Measurements from ENCODE around the gene HPGD.

Gene HPGD

DNA sequence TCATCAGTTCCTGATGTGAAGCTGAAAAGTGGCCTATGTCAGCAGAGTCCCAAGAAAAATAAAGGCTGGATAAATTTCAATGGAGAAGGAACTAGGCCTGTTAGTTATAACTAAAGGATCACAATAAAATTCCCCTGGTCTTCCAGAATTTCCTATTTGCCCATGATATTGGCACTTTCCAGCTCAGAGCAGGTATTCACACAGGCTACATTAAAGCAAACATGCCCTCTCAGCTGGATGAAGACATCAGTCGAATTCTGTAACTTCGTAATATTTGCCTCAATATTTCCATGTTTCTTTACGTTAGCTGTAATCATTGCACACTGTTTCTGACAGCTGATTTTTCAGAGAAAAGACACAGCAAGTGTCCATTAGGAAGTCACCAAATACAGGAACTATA is 9.5 kb downstream of the HPGD start:
- Histone ChIP-seq H3K9me3 (replicated peaks; ENCODE audit: insufficient read depth, low read length) (no peaks in the 10 kb centered on the region), H3K27ac (ENCODE audit: low read length) (no peak overlapping the region), H3F3A (ENCODE audit: insufficient read depth, low read length) (no peaks in the 10 kb centered on the region), H2AFZ (ENCODE audit: low read length) (no peak overlapping the region), H3K36me3 (replicated peaks; ENCODE audit: insufficient read depth, low read length) (no peaks in the 10 kb centered on the region; the same call in 1 of the 2 replicates), H3K79me2 (ENCODE audit: low read length) (no peaks in the 10 kb centered on the region), H4K20me1 (ENCODE audit: insufficient read depth, low read length) (no peaks in the 10 kb centered on the region), H3K4me1 (ENCODE audit: low read length) (no peaks in the 10 kb centered on the region), H3K9ac (ENCODE audit: low read length) (no peak overlapping the region), H3K4me2 (ENCODE audit: low read depth, low read length) (no peak overlapping the region), H3K4me3 (ENCODE audit: low read length) (no peak overlapping the region), H3K9me2 (replicated peaks; ENCODE audit: insufficient read depth, low read length) (no peaks in the 10 kb centered on the region), H3K27me3 (replicated peaks; ENCODE audit: insufficient read depth, low read length) (no peaks in the 10 kb centered on the region)
- TF ChIP-seq, protein P1, sequence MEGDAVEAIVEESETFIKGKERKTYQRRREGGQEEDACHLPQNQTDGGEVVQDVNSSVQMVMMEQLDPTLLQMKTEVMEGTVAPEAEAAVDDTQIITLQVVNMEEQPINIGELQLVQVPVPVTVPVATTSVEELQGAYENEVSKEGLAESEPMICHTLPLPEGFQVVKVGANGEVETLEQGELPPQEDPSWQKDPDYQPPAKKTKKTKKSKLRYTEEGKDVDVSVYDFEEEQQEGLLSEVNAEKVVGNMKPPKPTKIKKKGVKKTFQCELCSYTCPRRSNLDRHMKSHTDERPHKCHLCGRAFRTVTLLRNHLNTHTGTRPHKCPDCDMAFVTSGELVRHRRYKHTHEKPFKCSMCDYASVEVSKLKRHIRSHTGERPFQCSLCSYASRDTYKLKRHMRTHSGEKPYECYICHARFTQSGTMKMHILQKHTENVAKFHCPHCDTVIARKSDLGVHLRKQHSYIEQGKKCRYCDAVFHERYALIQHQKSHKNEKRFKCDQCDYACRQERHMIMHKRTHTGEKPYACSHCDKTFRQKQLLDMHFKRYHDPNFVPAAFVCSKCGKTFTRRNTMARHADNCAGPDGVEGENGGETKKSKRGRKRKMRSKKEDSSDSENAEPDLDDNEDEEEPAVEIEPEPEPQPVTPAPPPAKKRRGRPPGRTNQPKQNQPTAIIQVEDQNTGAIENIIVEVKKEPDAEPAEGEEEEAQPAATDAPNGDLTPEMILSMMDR (IDR thresholded peaks at IDR 0.05; ENCODE audit: low read length), result no peak
- TF ChIP-seq EZH2 (optimal IDR thresholded peaks at IDR 0.05; ENCODE audit: low read depth, low read length) (no peak), EZH2phosphoT487 (IDR thresholded peaks at IDR 0.05; ENCODE audit: low read length) (no peak)
- DNase-seq, result no peak

DNA sequence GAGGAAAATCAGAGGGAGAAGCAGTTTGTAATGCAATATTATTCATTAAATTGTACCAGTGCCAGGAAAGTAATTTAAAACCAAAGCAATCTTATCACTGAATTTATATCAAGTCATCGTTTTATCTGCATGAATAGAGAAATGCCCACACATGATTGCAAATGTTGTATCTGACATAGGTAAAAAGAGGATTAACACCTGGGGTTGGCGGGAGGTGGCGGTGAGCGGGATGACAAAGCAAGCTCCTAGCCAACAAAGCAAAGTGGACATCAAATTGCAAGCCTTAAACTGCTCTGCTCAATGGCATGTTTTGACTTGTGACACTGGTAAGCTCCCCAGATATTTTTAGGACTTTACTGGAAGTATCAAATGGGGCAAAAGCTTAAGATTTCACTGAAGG is 16.4 kb downstream of the HPGD start:
- H4K20me1 ChIP-seq (ENCODE audit: insufficient read depth, low read length), result no peaks in the 10 kb centered on the region
- no peaks in the 10 kb centered on the region for H3K9me2 ChIP-seq (replicated peaks; ENCODE audit: insufficient read depth, low read length)
- no peak overlapping the region for H3K9ac ChIP-seq (ENCODE audit: low read length)
- no peaks in the 10 kb centered on the region for H3K9me3 ChIP-seq (replicated peaks; ENCODE audit: insufficient read depth, low read length)
- H3K79me2 ChIP-seq (ENCODE audit: low read length), result no peaks in the 10 kb centered on the region
- H3K4me2 ChIP-seq (ENCODE audit: low read depth, low read length), result no peak overlapping the region
- H3K27ac ChIP-seq (ENCODE audit: low read length), result no peak overlapping the region
- no peak overlapping the region for H3K4me3 ChIP-seq (ENCODE audit: low read length)
- TF ChIP-seq, protein P1 (IDR thresholded peaks at IDR 0.05; ENCODE audit: low read length), result no peak
- no peak for TF ChIP-seq EZH2 (optimal IDR thresholded peaks at IDR 0.05; ENCODE audit: low read depth, low read length)
- TF ChIP-seq EZH2phosphoT487 (IDR thresholded peaks at IDR 0.05; ENCODE audit: low read length), result no peak
- H3K36me3 ChIP-seq (replicated peaks; ENCODE audit: insufficient read depth, low read length), result no peaks in the 10 kb centered on the region; the same call in 1 of the 2 replicates
- H2AFZ ChIP-seq (ENCODE audit: low read length), result no peak overlapping the region
- no peaks in the 10 kb centered on the region for H3K4me1 ChIP-seq (ENCODE audit: low read length)
- H3F3A ChIP-seq (ENCODE audit: insufficient read depth, low read length), result no peaks in the 10 kb centered on the region
- no peaks in the 10 kb centered on the region for H3K27me3 ChIP-seq (replicated peaks; ENCODE audit: insufficient read depth, low read length)
- DNase-seq, result no peak

DNA sequence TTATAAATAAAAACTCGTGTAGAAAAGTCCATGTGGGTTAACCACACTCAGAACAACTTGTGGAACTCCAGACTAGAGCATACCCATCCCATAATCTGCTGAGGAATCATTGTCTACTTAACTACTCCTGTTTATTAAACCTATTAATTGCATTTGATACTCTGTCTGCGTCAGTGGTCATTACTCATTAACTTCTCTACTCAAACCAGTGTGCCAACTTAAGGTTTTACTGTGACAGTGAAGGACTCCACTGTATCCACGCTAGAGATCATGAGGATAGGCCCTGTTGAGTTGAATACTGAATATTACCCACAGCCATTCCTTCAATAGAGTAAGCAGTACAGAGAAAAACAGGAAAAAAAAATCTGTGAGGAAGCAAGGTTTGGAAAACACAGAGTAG is 17.3 kb downstream of the HPGD start:
- Histone ChIP-seq H3K4me1 (ENCODE audit: low read length) (no peaks in the 10 kb centered on the region), H3K27ac (ENCODE audit: low read length) (no peak overlapping the region), H3K9ac (ENCODE audit: low read length) (no peak overlapping the region), H3K79me2 (ENCODE audit: low read length) (no peaks in the 10 kb centered on the region), H3K4me3 (ENCODE audit: low read length) (no peak overlapping the region), H3K27me3 (replicated peaks; ENCODE audit: insufficient read depth, low read length) (no peaks in the 10 kb centered on the region), H3F3A (ENCODE audit: insufficient read depth, low read length) (no peaks in the 10 kb centered on the region), H2AFZ (ENCODE audit: low read length) (no peak overlapping the region), H3K9me3 (replicated peaks; ENCODE audit: insufficient read depth, low read length) (no peaks in the 10 kb centered on the region), H3K4me2 (ENCODE audit: low read depth, low read length) (no peak overlapping the region), H3K9me2 (replicated peaks; ENCODE audit: insufficient read depth, low read length) (no peaks in the 10 kb centered on the region), H3K36me3 (replicated peaks; ENCODE audit: insufficient read depth, low read length) (no peaks in the 10 kb centered on the region; the same call in 1 of the 2 replicates), H4K20me1 (ENCODE audit: insufficient read depth, low read length) (no peaks in the 10 kb centered on the region)
- DNase-seq, result no peak
- TF ChIP-seq EZH2 (optimal IDR thresholded peaks at IDR 0.05; ENCODE audit: low read depth, low read length), result no peak
- TF ChIP-seq, protein P1 (IDR thresholded peaks at IDR 0.05; ENCODE audit: low read length), result no peak
- no peak for TF ChIP-seq EZH2phosphoT487 (IDR thresholded peaks at IDR 0.05; ENCODE audit: low read length)
